ENCODE data around the gene KIAA1217.

The KIAA1217 gene

GRCh38 chr10:24292304-24293293, 83.7 kb downstream of the KIAA1217 start:
- H3K79me2 ChIP-seq (ENCODE audit: insufficient read depth, low read depth) = no peaks in the 10 kb centered on the region
- no peak overlapping the region for H3K4me2 ChIP-seq
- H3K36me3 ChIP-seq (ENCODE audit: insufficient read depth) = no peaks in the 10 kb centered on the region
- H4K20me1 ChIP-seq (ENCODE audit: insufficient read depth) = no peaks in the 10 kb centered on the region
- no peaks in the 10 kb centered on the region for H3K27me3 ChIP-seq (ENCODE audit: insufficient read depth, low read depth)
- no peak overlapping the region for H3K4me3 ChIP-seq (IDR thresholded peaks at IDR 0.05; ENCODE audit: insufficient read depth, low read depth, low read length)
- peaks cover 5% of the 10 kb centered on the region for H3K4me1 ChIP-seq (ENCODE audit: low read depth, poor library complexity, severe bottlenecking)
- no peak overlapping the region for H3K9ac ChIP-seq
- H2AFZ ChIP-seq (ENCODE audit: low read depth) = no peak overlapping the region
- TF ChIP-seq, protein P1, sequence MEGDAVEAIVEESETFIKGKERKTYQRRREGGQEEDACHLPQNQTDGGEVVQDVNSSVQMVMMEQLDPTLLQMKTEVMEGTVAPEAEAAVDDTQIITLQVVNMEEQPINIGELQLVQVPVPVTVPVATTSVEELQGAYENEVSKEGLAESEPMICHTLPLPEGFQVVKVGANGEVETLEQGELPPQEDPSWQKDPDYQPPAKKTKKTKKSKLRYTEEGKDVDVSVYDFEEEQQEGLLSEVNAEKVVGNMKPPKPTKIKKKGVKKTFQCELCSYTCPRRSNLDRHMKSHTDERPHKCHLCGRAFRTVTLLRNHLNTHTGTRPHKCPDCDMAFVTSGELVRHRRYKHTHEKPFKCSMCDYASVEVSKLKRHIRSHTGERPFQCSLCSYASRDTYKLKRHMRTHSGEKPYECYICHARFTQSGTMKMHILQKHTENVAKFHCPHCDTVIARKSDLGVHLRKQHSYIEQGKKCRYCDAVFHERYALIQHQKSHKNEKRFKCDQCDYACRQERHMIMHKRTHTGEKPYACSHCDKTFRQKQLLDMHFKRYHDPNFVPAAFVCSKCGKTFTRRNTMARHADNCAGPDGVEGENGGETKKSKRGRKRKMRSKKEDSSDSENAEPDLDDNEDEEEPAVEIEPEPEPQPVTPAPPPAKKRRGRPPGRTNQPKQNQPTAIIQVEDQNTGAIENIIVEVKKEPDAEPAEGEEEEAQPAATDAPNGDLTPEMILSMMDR (conservative IDR thresholded peaks at IDR 0.05; ENCODE audit: low read depth, low read length) = no peak
- H3K27ac ChIP-seq = no peak overlapping the region

DNA sequence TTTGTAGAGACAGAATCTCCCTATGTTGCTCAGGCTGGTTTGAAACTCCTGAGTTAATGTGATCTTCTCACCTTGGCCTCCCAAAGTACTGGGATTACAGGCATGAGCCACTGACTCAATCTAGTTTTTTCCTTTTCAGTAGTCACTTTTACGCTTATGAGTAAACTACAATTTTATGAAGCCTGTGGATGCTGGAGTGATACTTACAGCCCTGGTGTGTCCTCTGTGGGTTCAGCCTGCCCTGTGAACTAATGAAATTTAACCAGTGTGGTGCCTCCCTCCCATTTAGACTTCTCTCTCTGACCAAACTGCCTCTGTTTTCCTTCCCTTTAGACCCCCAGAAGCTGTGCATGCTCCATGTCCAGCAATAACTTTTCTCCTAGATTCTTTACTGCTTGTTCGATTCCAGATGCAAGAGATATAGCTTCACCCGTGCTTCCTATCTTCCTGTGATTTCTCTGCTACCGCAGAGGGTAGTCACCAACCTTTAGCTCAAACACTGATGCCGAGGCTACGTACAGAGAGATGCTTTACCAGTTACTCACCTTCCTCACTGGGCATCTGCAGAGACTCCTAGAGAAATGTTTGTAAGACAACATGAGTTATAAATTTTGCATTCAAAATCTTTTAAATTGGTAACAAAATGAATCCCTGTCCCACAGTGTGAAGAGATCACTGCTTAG, 90.8 kb downstream of the KIAA1217 start:
- no peak overlapping the region for H3K9ac ChIP-seq
- TF ChIP-seq, protein P1 (conservative IDR thresholded peaks at IDR 0.05; ENCODE audit: low read depth, low read length) = no peak
- no peak overlapping the region for H3K27ac ChIP-seq
- H3K79me2 ChIP-seq (ENCODE audit: insufficient read depth, low read depth) = no peaks in the 10 kb centered on the region
- H3K4me3 ChIP-seq (IDR thresholded peaks at IDR 0.05; ENCODE audit: insufficient read depth, low read depth, low read length) = no peak overlapping the region
- no peak overlapping the region for H3K4me2 ChIP-seq
- no peaks in the 10 kb centered on the region for H3K27me3 ChIP-seq (ENCODE audit: insufficient read depth, low read depth)
- no peaks in the 10 kb centered on the region for H3K36me3 ChIP-seq (ENCODE audit: insufficient read depth)
- no peaks in the 10 kb centered on the region for H4K20me1 ChIP-seq (ENCODE audit: insufficient read depth)
- H2AFZ ChIP-seq (ENCODE audit: low read depth) = no peak overlapping the region
- no peaks in the 10 kb centered on the region for H3K4me1 ChIP-seq (ENCODE audit: low read depth, poor library complexity, severe bottlenecking)

GRCh38 chr10:24303522-24304310, 94.8 kb downstream of the KIAA1217 start:
- Histone ChIP-seq H3K4me2 (no peak overlapping the region), H4K20me1 (ENCODE audit: insufficient read depth) (no peaks in the 10 kb centered on the region)
- TF ChIP-seq, protein P1 (conservative IDR thresholded peaks at IDR 0.05; ENCODE audit: low read depth, low read length) = no peak

More at GRCh38 chr10:24303522-24304310, 94.8 kb downstream of the KIAA1217 start:
- no peak overlapping the region for H2AFZ ChIP-seq (ENCODE audit: low read depth)
- no peaks in the 10 kb centered on the region for H3K36me3 ChIP-seq (ENCODE audit: insufficient read depth)
- no peak overlapping the region for H3K27ac ChIP-seq
- no peak overlapping the region for H3K4me3 ChIP-seq (IDR thresholded peaks at IDR 0.05; ENCODE audit: insufficient read depth, low read depth, low read length)
- no peaks in the 10 kb centered on the region for H3K27me3 ChIP-seq (ENCODE audit: insufficient read depth, low read depth)
- H3K79me2 ChIP-seq (ENCODE audit: insufficient read depth, low read depth) = no peaks in the 10 kb centered on the region
- no peaks in the 10 kb centered on the region for H3K4me1 ChIP-seq (ENCODE audit: low read depth, poor library complexity, severe bottlenecking)
- H3K9ac ChIP-seq = no peak overlapping the region

Measured in KMS-11 (cell line).